Gastroesophageal sphincter (tissue), 4 donors: ENCODE results near the gene TBC1D4. TPM values are rescaled to one million over a fixed set of nuclear protein-coding genes. Genes with fewer than 3 reads are reported as not detected.

Source experiments
- ATAC-seq: fragments of 150-250 bp; one replicate; pipeline ENCODE4 v1.9.1; 2016; ENCODE audit warnings: mild to moderate bottlenecking, moderate library complexity
- H3K27ac ChIP-seq, 4 donors: fragments of 200-600 bp; sonication (generic) in 3 of 4; 1 replicate in 3 of 4; 2 replicates in 1 of 4; pipeline ENCODE4 v1.5.1; 2016 to 2019
- H3K27me3 ChIP-seq: fragments of 200-600 bp; sonication (generic); one replicate; pipeline ENCODE4 v1.5.1; 2019
- H3K36me3 ChIP-seq, 2 donors: fragments of 200-600 bp; sonication (generic); one replicate each; pipeline ENCODE4 v1.5.1; 2019; ENCODE audit warnings: control low read depth in 1 of 2
- H3K4me1 ChIP-seq, 3 donors: fragments of 200-600 bp; sonication (generic); 1 replicate in 2 of 3; 2 replicates in 1 of 3; pipeline ENCODE4 v1.5.1; 2016 to 2019; ENCODE audit warnings: control low read depth in 2 of 3
- H3K4me3 ChIP-seq, 2 donors: fragments of 200-600 bp; sonication (generic); one replicate each; pipeline ENCODE4 v1.5.1; 2019; ENCODE audit warnings: mild to moderate bottlenecking in 1 of 2, moderate library complexity in 1 of 2
- H3K9me3 ChIP-seq, 3 donors: fragments of 200-600 bp; sonication (generic); one replicate each; pipeline ENCODE4 v1.5.1; 2017 to 2019; ENCODE audit warnings: control low read depth in 2 of 3
- EP300 ChIP-seq: sonication (generic); formaldehyde crosslinking; IDR thresholded peaks from one replicate; pipeline ENCODE4 v1.6.1; 2017; ENCODE audit warnings: antibody characterized with exemption, mild to moderate bottlenecking
- POLR2A ChIP-seq, 2 donors: fragments of 450-650 bp; IDR thresholded peaks; one replicate each; pipeline ENCODE4 v1.6.1; 2017; ENCODE audit warnings: antibody characterized with exemption in 2 of 2, mild to moderate bottlenecking in 2 of 2, moderate library complexity in 1 of 2
- POLR2AphosphoS5 ChIP-seq: sonication (generic); formaldehyde crosslinking; IDR thresholded peaks from one replicate; pipeline ENCODE4 v1.6.1; 2017; ENCODE audit warnings: antibody characterized with exemption
- WGBS, 2 donors: methylation state at CpG; one replicate each; pipeline ENCODE4 v1.1.5; 2018; ENCODE audit warnings: low coverage in 1 of 2; 5-methylcytosine and 5-hydroxymethylcytosine counted together
- total RNA-seq, 4 donors: library from RNA; depleted of rRNA; stranded (reverse); fragments of >200 nt; gene quantifications; one replicate each; pipeline ENCODE4 v1.1.0, GENCODE V29; 2016
- TF ChIP-seq, protein P1 (sequence below), 4 experiments: fragments of 200-600 bp in 2 of 4; fragments of 450-650 bp in 2 of 4; sonication (generic) in 1 of 4; IDR thresholded peaks; one replicate each; pipeline ENCODE4 v1.5.1; 2017 to 2019; ENCODE audit warnings: antibody characterized with exemption in 4 of 4, mild to moderate bottlenecking in 2 of 4, moderate library complexity in 2 of 4

Gene TBC1D4
- total RNA-seq, 4 donors from 2014 or later = 12.8 to 28.0 (median 22.4) TPM

DNA sequence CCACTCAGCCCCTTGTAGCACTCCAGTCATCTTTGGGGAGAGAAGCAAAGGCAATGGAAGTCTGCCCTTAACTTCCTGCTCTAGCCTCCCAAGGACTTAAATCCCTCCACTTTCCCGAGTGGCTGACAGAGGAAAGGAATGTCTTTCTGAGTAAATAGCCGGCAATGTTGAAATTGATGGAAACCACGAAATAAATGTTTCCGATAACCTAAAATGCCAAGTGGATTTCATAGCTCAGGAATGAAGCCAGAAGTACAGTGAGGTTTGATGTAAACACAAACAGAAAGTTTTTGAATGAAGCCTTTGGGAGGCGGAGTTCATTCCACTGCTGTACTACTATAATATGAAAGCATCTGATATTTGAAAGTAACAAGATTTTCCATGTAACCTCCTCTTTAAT lies 14.0 kb upstream of the TBC1D4 start:
- 85 to 89% methylated on average over 3 to 5 of the region's 5 CpGs for WGBS, 2 donors
- no peak for TF ChIP-seq POLR2AphosphoS5
- TF ChIP-seq EP300 = no peak
- no peak for TF ChIP-seq POLR2A (IDR thresholded peaks at IDR 0.05)
- TF ChIP-seq, protein P1, sequence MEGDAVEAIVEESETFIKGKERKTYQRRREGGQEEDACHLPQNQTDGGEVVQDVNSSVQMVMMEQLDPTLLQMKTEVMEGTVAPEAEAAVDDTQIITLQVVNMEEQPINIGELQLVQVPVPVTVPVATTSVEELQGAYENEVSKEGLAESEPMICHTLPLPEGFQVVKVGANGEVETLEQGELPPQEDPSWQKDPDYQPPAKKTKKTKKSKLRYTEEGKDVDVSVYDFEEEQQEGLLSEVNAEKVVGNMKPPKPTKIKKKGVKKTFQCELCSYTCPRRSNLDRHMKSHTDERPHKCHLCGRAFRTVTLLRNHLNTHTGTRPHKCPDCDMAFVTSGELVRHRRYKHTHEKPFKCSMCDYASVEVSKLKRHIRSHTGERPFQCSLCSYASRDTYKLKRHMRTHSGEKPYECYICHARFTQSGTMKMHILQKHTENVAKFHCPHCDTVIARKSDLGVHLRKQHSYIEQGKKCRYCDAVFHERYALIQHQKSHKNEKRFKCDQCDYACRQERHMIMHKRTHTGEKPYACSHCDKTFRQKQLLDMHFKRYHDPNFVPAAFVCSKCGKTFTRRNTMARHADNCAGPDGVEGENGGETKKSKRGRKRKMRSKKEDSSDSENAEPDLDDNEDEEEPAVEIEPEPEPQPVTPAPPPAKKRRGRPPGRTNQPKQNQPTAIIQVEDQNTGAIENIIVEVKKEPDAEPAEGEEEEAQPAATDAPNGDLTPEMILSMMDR (IDR thresholded peaks at IDR 0.05) = no peak
- ATAC-seq = no peak

DNA sequence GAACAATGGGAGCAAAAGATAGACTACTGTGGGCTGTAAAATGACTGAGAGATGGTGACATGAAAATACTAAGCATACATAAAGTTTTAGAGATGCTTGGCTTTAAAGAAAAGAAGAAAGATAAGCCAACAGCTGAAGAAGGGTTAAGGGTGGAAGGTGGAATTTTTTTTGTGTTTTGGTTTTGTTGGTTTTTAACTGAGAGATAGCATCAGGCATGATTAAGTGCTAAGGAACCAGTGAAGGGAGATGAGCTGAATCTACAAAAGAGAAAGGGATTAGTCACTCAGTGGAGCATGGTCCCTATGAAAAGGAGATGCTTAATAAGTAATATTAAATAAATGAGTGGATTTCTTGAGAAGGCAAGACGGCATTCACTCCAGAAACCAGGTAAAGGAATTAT lies 12.5 kb upstream of the TBC1D4 start:
- H3K9me3 ChIP-seq = no peaks in the 10 kb centered on the region
- H3K27me3 ChIP-seq = peaks cover 2% of the 10 kb centered on the region
- H3K36me3 ChIP-seq = no peaks in the 10 kb centered on the region
- no peak overlapping the region for H3K27ac ChIP-seq
- 67 to 86% methylated on average over 1 of the region's 1 CpG for WGBS, 2 donors
- no peak for ATAC-seq
- no peaks in the 10 kb centered on the region for H3K4me1 ChIP-seq
- H3K4me3 ChIP-seq = no peak overlapping the region
- TF ChIP-seq EP300 = no peak
- TF ChIP-seq POLR2A (IDR thresholded peaks at IDR 0.05) = no peak
- no peak for TF ChIP-seq POLR2AphosphoS5
- TF ChIP-seq, protein P1 (IDR thresholded peaks at IDR 0.05) = no peak

More for the DNA sequence above, 14.0 kb upstream of the TBC1D4 start:
- H3K9me3 ChIP-seq = no peaks in the 10 kb centered on the region
- H3K27me3 ChIP-seq = no peaks in the 10 kb centered on the region
- no peak overlapping the region for H3K27ac ChIP-seq
- H3K36me3 ChIP-seq = no peaks in the 10 kb centered on the region
- no peaks in the 10 kb centered on the region for H3K4me1 ChIP-seq
- H3K4me3 ChIP-seq = no peak overlapping the region

DNA sequence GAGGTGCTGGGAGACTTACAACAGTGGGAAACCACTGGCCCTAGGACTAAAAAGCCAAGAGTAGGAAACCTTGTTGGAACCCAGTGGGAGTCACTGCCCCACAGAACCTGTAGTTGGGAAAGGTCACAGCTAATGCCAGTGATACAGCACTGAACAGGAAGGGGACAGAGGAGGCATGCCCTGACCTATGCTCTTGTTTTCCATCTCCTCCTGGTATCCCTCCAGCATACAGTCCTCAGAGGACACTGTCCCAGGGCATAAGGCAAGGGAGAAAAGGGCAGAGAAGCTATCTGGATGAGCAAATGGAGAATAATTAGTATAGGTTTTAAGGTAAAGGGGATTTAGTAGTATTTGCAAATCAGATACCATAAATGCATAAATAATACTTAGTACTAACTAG lies 11.2 kb upstream of the TBC1D4 start:
- no peak for ATAC-seq
- Histone ChIP-seq H3K27ac (no peak overlapping the region), H3K36me3 (no peaks in the 10 kb centered on the region), H3K9me3 (no peaks in the 10 kb centered on the region), H3K4me1 (no peaks in the 10 kb centered on the region), H3K4me3 (no peak overlapping the region), H3K27me3 (peaks cover 5% of the 10 kb centered on the region)
- TF ChIP-seq EP300 (no peak), POLR2A (IDR thresholded peaks at IDR 0.05) (no peak), POLR2AphosphoS5 (no peak)
- TF ChIP-seq, protein P1 (IDR thresholded peaks at IDR 0.05) = no peak

DNA sequence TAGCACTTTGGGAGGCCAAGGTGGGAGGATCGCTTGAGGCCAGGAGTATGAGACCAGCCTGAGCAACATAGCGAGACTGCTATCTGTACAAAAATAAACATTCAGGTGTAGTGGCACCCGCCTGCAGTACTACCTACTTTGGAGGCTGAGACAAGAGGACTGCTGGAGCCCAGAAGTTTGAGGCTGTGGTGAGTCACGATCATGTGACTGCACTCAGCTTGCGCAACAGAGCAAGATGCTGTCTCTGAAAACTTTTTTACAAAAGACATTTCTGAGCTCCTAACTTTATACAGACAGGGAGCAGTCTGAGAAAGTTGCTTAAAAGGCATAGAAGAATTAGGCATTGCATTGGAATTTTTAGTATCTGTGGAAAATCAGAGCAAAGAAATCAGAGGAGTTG lies 10.4 kb upstream of the TBC1D4 start:
- no peaks in the 10 kb centered on the region for H3K36me3 ChIP-seq
- no peak overlapping the region for H3K27ac ChIP-seq
- TF ChIP-seq, protein P1 (IDR thresholded peaks at IDR 0.05) = no peak
- TF ChIP-seq POLR2A (IDR thresholded peaks at IDR 0.05) (no peak), POLR2AphosphoS5 (no peak), EP300 (no peak)
- ATAC-seq = no peak
- no peaks in the 10 kb centered on the region for H3K9me3 ChIP-seq
- no peak overlapping the region for H3K4me3 ChIP-seq
- H3K4me1 ChIP-seq = no peaks in the 10 kb centered on the region
- H3K27me3 ChIP-seq = peaks cover 9% of the 10 kb centered on the region
- 90 to 93% methylated on average over 4 to 5 of the region's 5 CpGs for WGBS, 2 donors

DNA sequence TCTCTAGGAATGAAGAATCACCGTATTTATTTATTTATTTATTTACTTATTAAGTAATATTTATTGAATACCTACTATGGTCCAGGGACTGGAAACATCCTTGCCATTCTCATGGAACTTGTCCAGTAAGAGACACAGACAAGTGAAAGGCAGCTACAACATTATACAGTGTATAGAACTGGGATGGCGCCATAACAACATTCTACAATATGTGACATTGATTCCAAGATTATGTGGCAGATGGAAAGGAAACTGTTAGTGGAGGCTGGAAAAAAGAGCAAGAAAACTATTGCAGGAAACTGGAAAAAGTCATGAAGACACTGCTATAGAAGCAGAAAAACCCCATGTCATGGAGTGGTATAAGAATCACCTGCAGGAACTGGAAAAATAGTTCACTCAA lies 9.4 kb upstream of the TBC1D4 start:
- Histone ChIP-seq H3K4me1 (no peaks in the 10 kb centered on the region), H3K9me3 (no peaks in the 10 kb centered on the region), H3K36me3 (no peaks in the 10 kb centered on the region), H3K4me3 (no peak overlapping the region), H3K27me3 (peaks cover 9% of the 10 kb centered on the region), H3K27ac (no peak overlapping the region)
- WGBS, 2 donors = 75 to 85% methylated on average over 1 to 2 of the region's 2 CpGs
- no peak for ATAC-seq
- TF ChIP-seq, protein P1 (IDR thresholded peaks at IDR 0.05) = no peak
- TF ChIP-seq EP300 = no peak
- no peak for TF ChIP-seq POLR2A (IDR thresholded peaks at IDR 0.05)
- no peak for TF ChIP-seq POLR2AphosphoS5
